ENCODE measurements around the gene KSR2.

KSR2 gene

DNA sequence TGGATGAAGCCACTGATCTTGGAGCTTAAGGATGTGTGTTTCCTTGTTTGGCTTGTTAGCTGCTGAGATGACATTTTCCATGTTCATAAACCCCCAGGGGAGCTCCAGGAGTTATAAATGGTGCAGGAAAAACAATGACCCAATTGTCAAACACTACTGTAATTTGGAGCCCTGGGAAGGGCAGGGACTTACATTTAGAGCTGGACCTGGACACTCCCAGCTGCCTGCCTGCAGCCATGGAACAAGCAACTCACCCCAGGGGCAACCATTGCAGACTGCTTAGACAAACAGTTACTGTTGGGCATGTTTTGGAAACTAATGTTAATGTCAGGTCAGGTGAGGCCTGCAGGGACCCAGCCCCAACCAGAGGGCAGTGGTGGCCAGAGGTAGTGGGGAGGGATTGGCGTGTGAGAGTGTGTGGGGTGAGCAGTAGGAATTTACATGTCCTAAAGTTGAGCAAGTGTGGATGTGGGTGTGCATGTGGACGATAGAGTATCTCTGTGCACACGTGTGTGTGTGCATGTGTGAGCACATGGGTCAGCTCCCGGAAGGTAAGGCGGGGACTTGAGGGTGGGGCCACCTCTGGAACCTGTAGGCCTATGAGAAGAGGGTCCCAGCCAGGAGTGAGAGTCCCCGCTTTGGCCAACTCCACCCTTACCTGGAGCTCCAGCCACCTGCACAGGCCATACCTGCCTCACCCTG is 521.0 kb downstream of the KSR2 start:
- no peak overlapping the region for H3K4me3 ChIP-seq (ENCODE audit: control insufficient read depth, low read depth, low read length)
- TF ChIP-seq, protein P1, sequence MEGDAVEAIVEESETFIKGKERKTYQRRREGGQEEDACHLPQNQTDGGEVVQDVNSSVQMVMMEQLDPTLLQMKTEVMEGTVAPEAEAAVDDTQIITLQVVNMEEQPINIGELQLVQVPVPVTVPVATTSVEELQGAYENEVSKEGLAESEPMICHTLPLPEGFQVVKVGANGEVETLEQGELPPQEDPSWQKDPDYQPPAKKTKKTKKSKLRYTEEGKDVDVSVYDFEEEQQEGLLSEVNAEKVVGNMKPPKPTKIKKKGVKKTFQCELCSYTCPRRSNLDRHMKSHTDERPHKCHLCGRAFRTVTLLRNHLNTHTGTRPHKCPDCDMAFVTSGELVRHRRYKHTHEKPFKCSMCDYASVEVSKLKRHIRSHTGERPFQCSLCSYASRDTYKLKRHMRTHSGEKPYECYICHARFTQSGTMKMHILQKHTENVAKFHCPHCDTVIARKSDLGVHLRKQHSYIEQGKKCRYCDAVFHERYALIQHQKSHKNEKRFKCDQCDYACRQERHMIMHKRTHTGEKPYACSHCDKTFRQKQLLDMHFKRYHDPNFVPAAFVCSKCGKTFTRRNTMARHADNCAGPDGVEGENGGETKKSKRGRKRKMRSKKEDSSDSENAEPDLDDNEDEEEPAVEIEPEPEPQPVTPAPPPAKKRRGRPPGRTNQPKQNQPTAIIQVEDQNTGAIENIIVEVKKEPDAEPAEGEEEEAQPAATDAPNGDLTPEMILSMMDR (conservative IDR thresholded peaks at IDR 0.05; ENCODE audit: control insufficient read depth, insufficient read depth, low read depth, low read length): no peak
- DNase-seq (ENCODE audit: low read depth): no peak

DNA sequence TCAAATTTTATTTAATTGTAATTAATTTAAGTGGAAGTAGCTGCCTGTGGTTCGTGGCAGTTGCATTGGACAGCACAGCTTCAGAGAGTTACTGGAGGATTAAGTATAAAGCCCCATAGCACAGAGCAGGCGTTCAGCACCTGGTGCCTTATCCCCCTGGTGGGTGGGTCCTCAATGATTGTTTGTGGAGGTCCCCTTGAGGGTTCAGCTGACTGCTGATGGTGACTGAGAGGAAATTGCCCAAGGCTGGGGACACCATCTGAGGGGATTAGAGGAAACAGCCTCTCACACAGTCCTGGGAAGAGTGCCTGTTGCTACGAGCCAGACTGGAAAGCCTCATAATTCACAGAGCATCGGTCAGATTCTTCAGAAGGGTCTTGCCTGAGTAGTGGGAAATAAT is 524.0 kb downstream of the KSR2 start:
- TF ChIP-seq, protein P1 (conservative IDR thresholded peaks at IDR 0.05; ENCODE audit: control insufficient read depth, insufficient read depth, low read depth, low read length): no peak
- no peak for DNase-seq (ENCODE audit: low read depth)
- H3K4me3 ChIP-seq (ENCODE audit: control insufficient read depth, low read depth, low read length): no peak overlapping the region

DNA sequence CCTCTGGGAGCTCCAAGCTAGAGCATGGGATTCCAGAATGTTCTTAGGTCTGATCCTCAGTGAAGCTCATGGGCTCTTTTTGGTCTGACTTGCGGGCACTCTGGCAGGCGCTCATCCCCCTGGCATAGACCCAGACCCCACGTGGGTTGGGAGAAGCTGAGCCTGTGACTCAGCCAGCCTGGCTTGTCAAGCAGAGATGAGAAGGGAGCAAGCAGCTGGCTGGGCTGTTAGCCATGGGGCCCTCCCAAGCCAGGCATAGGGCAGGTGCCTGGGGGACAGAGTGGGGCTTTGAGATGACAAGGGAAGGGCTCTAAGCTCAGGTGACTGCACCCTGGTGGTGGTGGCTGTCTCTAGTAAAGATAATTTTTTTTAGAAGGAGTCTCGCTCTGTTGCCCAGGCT is 527.0 kb downstream of the KSR2 start:
- TF ChIP-seq, protein P1 (conservative IDR thresholded peaks at IDR 0.05; ENCODE audit: control insufficient read depth, insufficient read depth, low read depth, low read length): no peak
- H3K4me3 ChIP-seq (ENCODE audit: control insufficient read depth, low read depth, low read length): no peak overlapping the region
- DNase-seq (ENCODE audit: low read depth): peak; percentile 34

DNA sequence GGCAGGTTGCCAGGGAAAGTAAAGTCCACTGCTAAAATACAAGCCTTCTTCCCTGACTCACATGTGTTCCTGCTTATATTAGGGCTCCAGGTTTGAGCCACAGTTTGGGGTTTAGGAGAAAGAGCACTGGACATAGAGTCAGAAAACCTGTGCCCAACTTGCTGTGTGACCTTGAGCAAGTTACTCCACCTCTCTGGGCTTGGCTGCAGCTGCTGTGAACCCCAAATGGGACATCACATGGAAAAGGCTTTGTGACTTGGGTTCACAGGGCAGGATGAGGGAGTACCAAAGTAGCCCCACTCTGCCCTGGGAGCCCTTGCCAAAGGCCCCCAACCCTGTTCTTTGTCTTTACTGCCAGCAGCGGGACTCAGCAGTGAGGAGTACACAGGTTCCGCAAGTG is 528.4 kb downstream of the KSR2 start:
- H3K4me3 ChIP-seq (ENCODE audit: control insufficient read depth, low read depth, low read length): no peak overlapping the region
- TF ChIP-seq, protein P1 (conservative IDR thresholded peaks at IDR 0.05; ENCODE audit: control insufficient read depth, insufficient read depth, low read depth, low read length): no peak
- no peak for DNase-seq (ENCODE audit: low read depth)

DNA sequence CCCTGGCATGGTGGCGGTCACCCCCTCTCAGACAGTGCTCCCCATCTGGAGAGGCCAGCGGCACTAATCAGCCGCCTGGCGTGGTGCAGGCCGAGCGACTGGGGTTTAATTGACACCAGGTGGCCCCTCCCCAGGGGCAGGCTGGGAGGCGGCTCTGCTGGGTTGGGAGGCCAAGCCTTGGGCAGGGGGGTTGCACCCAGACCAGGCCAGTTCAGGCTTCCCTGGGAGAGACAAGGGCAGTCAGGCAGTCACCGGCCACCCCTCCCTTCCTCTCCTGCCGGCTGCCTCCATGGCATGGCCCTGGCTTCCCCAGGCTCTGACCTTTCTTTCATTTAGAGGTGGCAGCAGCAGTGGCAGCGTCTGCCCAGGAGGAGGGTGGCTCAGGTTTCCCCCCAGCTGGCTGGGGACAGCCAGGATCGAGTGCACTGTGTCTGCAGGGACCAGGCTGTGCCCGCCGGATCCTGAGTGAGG is 529.2 kb downstream of the KSR2 start:
- TF ChIP-seq, protein P1 (conservative IDR thresholded peaks at IDR 0.05; ENCODE audit: control insufficient read depth, insufficient read depth, low read depth, low read length): no peak
- H3K4me3 ChIP-seq (ENCODE audit: control insufficient read depth, low read depth, low read length): no peak overlapping the region
- no peak for DNase-seq (ENCODE audit: low read depth)

DNA sequence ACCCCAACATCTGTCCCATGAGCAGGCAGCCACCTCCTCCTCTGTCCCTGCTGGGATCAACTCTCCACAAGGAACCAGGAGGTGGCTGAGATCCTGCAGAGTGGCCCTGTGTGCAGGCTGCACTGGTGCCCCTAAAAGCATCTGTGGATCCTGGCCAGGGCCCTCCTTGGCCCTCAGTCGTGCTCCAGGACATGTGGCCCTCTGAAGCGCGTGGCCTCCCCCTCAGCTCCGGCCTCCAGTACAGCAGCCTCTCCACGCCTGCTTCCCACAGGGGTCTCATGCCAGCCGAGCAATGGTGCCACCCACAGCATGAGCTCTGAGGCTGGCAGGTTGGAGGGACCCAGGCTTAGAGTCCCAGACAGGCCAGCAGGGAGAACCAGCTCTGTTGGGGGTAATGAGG is 530.0 kb downstream of the KSR2 start:
- no peak overlapping the region for H3K4me3 ChIP-seq (ENCODE audit: control insufficient read depth, low read depth, low read length)
- TF ChIP-seq, protein P1 (conservative IDR thresholded peaks at IDR 0.05; ENCODE audit: control insufficient read depth, insufficient read depth, low read depth, low read length): no peak
- DNase-seq (ENCODE audit: low read depth): no peak
